Activated CD8-positive, alpha-beta T cell treated with anti-CD3 and anti-CD28 coated beads for 36 hours (primary cell): ENCODE results near the gene FSHR. TPM values are rescaled to one million over a fixed set of nuclear protein-coding genes. Genes with fewer than 3 reads are reported as not detected.

Experiments used
- ATAC-seq: fragments of 200-7000 bp; cut with Tn5 transposase; one replicate; pipeline ENCODE4 v1.10.0; 2021; ENCODE audit warnings: mild to moderate bottlenecking, moderate library complexity
- CTCF ChIA-PET: fragments of 350-600 bp; sonication (Branson Sonifier 250); formaldehyde crosslinking; loops from one replicate; lab custom pipeline; 2021; ENCODE audit warnings: antibody characterized with exemption; lab: Charles Lee
- POLR2A ChIA-PET: fragments of 350-600 bp; sonication (Branson Sonifier 250); formaldehyde crosslinking; loops from one replicate; lab custom pipeline; 2021; ENCODE audit warnings: antibody characterized with exemption; lab: Charles Lee
- DNase-seq: peaks from one replicate; pipeline ENCODE4 v3.0.0-alpha.2; 2020
- H3K27ac Mint-ChIP-seq: one replicate; pipeline ENCODE4 v1.8.0; 2021; ENCODE audit warnings: mild to moderate bottlenecking, mixed read lengths
- H3K27me3 Mint-ChIP-seq: one replicate; pipeline ENCODE4 v1.8.0; 2021; ENCODE audit warnings: mixed read lengths
- H3K36me3 Mint-ChIP-seq: one replicate; pipeline ENCODE4 v1.8.0; 2021; ENCODE audit warnings: low read depth, mixed read lengths
- H3K4me1 Mint-ChIP-seq: one replicate; pipeline ENCODE4 v1.8.0; 2021; ENCODE audit warnings: low read depth, mixed read lengths
- H3K4me3 Mint-ChIP-seq: one replicate; pipeline ENCODE4 v1.8.0; 2021; ENCODE audit warnings: mild to moderate bottlenecking, moderate library complexity, mixed read lengths
- H3K9me3 Mint-ChIP-seq: one replicate; pipeline ENCODE4 v1.8.0; 2021; ENCODE audit warnings: mixed read lengths
- CTCF ChIP-seq: fragments of 200-600 bp; IDR thresholded peaks from one replicate; pipeline ENCODE4 v1.8.0; 2022; ENCODE audit warnings: antibody characterized with exemption, mild to moderate bottlenecking
- intact Hi-C: fragments of 100-400 bp; cut with micrococcal nuclease; formaldehyde crosslinking; loops from one replicate; pipeline ENCODE4 v1.10.0; 2022
- total RNA-seq, 2 experiments: library from RNA; stranded (reverse); gene quantifications; one replicate each; pipeline ENCODE4 v1.2.3, GENCODE V29; 2021

Gene FSHR
- total RNA-seq, 2 experiments from 2014 or later = not detected

GRCh38 chr2:49153252-49153651, 1.1 kb downstream of the FSHR start:
- Mint-ChIP-seq H3K9me3 (no peaks in the 10 kb centered on the region), H3K4me3 (no peak overlapping the region), H3K36me3 (no peaks in the 10 kb centered on the region), H3K4me1 (no peaks in the 10 kb centered on the region), H3K27ac (no peak overlapping the region), H3K27me3 (no peaks in the 10 kb centered on the region)
- no peak for DNase-seq
- ChIA-PET CTCF (no interaction called here), POLR2A (no interaction called here)
- ATAC-seq = no peak
- intact Hi-C loops = no loop called here
- no peak for TF ChIP-seq CTCF

GRCh38 chr2:49152824-49153223, 1.5 kb downstream of the FSHR start:
- H3K4me3 Mint-ChIP-seq = no peak overlapping the region
- CTCF ChIA-PET = no interaction called here
- DNase-seq (no peak), ATAC-seq (no peak)
- no peaks in the 10 kb centered on the region for H3K27me3 Mint-ChIP-seq
- intact Hi-C loops = no loop called here
- no peak for TF ChIP-seq CTCF
- no peaks in the 10 kb centered on the region for H3K9me3 Mint-ChIP-seq
- no peaks in the 10 kb centered on the region for H3K36me3 Mint-ChIP-seq
- no peaks in the 10 kb centered on the region for H3K4me1 Mint-ChIP-seq
- POLR2A ChIA-PET = no interaction called here
- H3K27ac Mint-ChIP-seq = no peak overlapping the region

GRCh38 chr2:49146401-49146800, 7.9 kb downstream of the FSHR start:
- POLR2A ChIA-PET = no interaction called here
- Mint-ChIP-seq H3K9me3 (no peaks in the 10 kb centered on the region), H3K36me3 (no peaks in the 10 kb centered on the region), H3K4me1 (no peaks in the 10 kb centered on the region), H3K4me3 (no peak overlapping the region), H3K27me3 (no peaks in the 10 kb centered on the region), H3K27ac (no peak overlapping the region)
- intact Hi-C loops = no loop called here
- no peak for DNase-seq
- no peak for TF ChIP-seq CTCF
- ATAC-seq = no peak
- CTCF ChIA-PET = no interaction called here

- Mint-ChIP-seq H3K9me3 (peaks cover 3% of the 10 kb centered on the region), H3K36me3 (no peaks in the 10 kb centered on the region), H3K4me1 (no peaks in the 10 kb centered on the region), H3K27ac (no peak overlapping the region), H3K4me3 (no peak overlapping the region), H3K27me3 (no peaks in the 10 kb centered on the region)
- CTCF ChIA-PET = no interaction called here
- POLR2A ChIA-PET = no interaction called here
- DNase-seq (no peak), ATAC-seq (no peak)
- TF ChIP-seq CTCF = no peak
- intact Hi-C loops = no loop called here
These were observed 22.5 kb downstream of the FSHR start for GRCh38 chr2:49131801-49132200.

- intact Hi-C loops = no loop called here
- ATAC-seq (no peak), DNase-seq (no peak)
- CTCF ChIA-PET = no interaction called here
- no peaks in the 10 kb centered on the region for H3K4me1 Mint-ChIP-seq
- H3K4me3 Mint-ChIP-seq = no peak overlapping the region
- POLR2A ChIA-PET = no interaction called here
- H3K9me3 Mint-ChIP-seq = peaks cover 3% of the 10 kb centered on the region
- H3K36me3 Mint-ChIP-seq = no peaks in the 10 kb centered on the region
- no peak for TF ChIP-seq CTCF
- no peaks in the 10 kb centered on the region for H3K27me3 Mint-ChIP-seq
- H3K27ac Mint-ChIP-seq = no peak overlapping the region
These were observed 25.3 kb downstream of the FSHR start for GRCh38 chr2:49129034-49129433.
